H54 (cell line): Measurements from ENCODE around the gene ABCD3.

Experiments used
- DNase-seq: peaks from one replicate; pipeline ENCODE4 v3.0.0; 2011; ENCODE audit warnings: low spot score, mixed read lengths; ENCODE audit not compliant: insufficient read length
- FAIRE-seq: peaks from 3 replicates; lab custom pipeline; 2011; peaks lifted over from hg19 to GRCh38; lab: Jason Lieb, UNC
- POLR2A ChIP-seq: IDR thresholded peaks from 2 replicates; pipeline ENCODE4 v1.6.1; 2011; ENCODE audit warnings: low read depth, mild to moderate bottlenecking, low read length

ABCD3 gene

DNA sequence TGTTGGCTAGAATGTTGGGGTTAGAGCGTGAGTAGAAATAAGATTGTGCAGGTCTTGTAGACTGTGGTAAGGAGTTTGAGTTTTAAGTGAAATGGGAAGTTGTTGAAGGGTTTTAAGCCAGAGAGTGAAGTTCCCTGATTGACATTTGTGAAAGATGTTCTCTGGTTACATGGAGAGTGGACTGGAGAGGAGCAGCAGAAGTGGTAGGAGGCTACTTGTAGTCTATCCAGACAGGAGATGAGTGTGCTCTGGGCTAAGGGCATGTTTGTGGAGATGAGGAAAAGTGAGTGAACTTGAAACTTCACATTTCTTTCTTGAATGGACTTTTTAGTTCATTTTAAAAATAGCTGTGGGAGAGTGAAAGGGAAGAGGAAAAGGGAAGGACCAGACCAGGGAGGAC lies 86.4 kb downstream of the ABCD3 start:
- DNase-seq = no peak
- no peak for TF ChIP-seq POLR2A
- FAIRE-seq = peak; percentile 61

DNA sequence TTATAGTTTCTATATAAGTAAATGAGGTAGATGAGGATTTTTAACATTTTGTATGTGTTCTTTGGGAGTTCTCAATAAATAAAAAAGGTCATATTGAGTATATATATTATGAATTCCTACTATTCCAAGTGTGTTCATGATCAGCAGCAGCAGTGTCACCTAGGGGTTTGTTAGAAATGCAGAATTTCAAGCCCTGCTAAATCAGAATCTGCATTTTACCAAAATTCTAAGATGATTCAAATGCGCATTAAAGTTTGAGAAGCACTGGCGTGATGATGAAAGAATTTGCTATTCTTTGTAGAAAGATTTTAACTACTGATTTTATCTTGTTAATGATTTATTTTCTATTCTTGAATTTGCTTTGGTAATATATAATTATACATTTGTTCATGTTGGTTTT lies 94.6 kb downstream of the ABCD3 start:
- no peak for TF ChIP-seq POLR2A
- FAIRE-seq (no peak), DNase-seq (no peak)

DNA sequence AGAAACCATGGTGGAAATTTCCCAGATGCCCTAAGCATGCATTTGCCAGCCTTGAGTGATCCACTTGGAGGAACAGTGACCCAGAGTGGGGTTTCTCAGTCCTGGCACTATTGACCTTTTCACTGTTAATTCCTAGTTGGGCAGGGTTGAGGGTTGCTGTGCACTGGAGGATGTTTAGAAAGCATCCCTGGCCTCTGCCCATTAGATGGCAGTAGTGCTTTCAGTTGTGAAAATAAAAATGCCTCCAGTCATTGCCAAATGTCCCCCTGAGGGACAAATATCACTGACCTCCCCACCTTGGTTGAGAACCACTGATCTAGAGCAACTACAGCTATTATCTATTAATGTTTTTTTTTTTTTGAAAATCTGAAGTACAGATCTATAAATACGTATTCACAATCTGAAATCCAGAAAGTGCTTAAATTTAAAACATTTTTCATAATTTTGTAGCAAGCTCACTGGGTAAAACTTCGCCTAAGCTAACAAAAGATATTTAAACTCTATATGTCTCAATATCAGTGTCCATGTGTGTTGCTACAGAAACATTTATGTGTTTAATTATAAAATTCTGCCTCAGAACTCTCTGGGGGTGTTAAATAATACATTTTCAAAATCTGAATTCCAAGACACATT lies 96.0 kb downstream of the ABCD3 start:
- TF ChIP-seq POLR2A = no peak

DNA sequence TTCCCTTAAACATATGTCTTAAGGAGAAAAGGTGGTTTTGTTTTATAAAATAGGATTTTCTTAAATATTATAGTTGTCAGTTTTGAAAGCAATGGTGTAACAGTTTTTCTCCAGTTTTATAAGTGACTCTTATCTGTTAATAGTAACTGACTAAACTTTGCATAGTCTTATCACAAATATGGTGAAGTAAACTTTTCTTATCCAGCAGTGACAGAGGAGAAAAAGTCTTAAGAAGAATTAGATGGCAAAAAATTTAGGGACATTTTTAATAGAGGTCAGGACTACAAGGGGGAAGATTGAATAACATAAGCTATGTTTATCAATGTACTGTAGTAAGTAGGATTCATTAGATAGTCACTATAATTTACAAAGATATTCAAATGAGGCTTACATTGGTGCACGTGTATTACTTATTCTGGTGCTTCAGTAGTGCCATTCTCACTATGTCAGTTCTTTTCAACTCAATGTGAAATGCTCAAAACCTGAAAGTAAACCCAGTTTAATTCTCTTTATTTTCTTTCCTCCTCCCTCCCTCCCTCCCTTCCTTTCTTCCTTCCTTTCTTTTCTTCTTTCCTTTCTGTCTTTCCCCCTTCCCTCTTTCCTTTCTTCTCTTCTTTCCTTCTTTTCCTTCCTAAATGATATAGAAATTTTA lies 97.2 kb downstream of the ABCD3 start:
- FAIRE-seq (no peak), DNase-seq (no peak)
- no peak for TF ChIP-seq POLR2A

More for the DNA sequence above, 96.0 kb downstream of the ABCD3 start:
- FAIRE-seq = peak; percentile 96
- DNase-seq = no peak

DNA sequence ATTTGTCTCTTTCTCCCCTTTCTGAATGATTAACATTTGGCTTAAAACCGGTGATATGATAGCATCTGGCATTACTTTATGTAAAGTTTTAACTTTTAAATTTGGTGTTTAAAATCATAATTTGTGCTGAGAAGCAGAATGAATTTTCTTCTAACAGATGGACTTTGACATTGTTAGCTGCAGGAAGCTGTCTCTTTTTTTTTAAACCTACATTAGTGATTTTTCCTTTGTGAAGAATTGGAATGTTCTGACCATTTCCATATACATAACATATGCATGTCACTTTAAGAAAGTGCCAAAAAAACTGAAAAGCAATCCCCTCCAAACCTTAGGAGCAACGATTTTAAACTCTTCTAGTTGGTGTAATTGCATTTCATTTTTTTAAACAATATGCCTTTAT lies 101.2 kb downstream of the ABCD3 start:
- no peak for FAIRE-seq

DNA sequence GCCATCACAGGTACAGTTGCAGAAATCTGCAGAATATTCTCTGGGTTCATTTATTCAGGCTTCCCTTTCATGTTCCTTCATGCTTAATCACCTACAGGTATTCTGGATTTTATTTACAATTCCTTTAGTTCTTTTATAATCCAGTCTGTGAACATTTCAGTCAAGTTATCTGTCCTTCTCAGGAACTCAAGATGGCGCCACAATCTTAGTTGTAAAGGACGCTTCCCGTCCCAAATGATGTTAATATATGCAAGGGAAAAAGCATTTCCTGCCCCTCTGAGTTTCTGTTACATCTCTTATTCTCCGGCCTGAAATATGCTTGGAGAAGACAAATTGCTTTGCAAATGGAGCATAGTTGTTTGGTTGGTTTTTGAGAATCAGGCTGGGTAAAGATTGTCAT lies 104.1 kb downstream of the ABCD3 start:
- DNase-seq (no peak), FAIRE-seq (peak; percentile 79)
- no peak for TF ChIP-seq POLR2A

More for the DNA sequence above, 101.2 kb downstream of the ABCD3 start:
- no peak for TF ChIP-seq POLR2A
- no peak for DNase-seq

DNA sequence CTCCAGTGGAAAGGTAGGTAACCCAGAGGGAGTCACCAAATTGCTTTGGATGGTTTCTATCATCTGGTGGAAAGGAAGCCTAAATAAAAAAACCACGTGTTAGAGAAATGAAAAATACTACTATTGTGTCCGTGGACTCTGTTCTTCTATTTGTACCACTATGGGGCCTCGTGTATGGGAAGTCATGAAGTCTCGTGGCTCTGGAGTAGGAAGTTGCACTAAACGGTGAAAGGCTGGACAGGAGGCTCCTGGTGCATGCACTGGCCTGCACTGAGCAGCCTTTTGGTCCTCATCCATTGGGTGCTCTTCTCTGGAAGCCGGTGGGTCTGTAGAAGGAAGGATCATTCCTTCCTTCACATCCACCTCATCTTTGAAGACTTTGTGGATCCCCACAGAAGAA lies 106.3 kb downstream of the ABCD3 start:
- no peak for TF ChIP-seq POLR2A
- FAIRE-seq = no peak
- no peak for DNase-seq

DNA sequence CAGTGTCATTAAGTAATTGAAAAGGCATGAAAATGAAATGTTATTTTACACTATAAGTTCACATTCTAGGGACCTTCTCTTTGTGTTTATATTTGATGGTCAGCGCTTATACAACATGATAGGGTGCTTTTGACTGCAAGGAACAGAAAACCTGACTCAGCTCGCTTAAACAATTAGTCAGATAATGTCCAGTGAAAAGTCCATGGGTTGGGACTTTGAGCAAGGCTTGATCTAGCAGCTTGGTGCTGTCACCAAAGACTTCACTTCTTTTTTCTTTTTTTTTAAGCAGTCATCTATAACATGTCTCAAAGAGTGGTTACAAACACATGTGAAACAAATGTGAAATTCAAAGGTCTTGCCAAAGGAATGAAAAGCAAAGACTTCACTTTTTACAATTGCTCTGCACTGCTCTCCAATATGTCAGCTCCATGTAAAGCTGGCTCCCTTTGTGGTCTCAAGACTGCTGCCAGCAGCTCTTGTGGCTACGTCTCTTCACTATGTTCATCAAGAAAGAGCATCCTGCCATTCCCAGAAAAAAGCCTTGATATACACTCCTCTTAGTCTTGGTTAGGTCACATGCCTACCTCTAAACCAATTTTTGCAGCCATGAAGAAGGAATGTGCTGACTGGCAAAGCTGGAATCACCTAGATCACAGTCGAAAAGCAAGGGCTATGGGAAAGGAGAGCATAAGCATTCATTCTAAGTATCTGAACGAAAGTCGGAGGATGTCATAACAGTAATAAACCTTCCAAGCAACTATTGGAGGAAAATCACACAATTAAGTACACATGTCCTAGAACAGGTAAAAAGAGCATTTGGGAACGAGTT lies 108.2 kb downstream of the ABCD3 start:
- FAIRE-seq (no peak), DNase-seq (no peak)
- TF ChIP-seq POLR2A = no peak

DNA sequence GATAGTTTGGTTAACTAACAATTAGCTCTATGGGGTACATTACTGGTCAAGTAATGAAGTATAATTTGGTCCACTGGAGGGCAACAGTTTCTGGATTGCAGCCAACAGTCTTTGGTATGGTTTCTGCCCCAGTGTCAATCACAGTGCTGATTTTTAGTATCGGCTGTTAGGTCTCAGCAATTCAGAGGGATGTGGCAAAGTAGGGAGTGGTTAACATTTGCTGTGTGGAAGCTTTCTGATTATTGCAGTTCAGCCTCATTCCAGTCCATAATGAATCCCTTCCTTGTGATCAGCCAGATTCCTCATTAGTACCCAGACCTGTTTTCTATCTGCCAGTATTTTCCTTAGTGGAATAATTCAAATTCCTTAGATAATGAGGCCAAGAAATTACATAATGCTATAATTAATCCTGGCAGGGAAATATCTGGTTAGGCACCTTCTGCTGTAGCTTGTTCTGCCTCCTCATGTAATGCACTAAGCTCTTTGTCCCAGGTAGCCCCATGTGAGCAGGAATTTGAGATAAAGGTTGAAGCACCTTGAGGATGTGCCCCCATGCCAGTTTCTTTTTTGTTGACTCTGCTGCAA lies 109.3 kb downstream of the ABCD3 start:
- no peak for FAIRE-seq
- no peak for TF ChIP-seq POLR2A
- no peak for DNase-seq

DNA sequence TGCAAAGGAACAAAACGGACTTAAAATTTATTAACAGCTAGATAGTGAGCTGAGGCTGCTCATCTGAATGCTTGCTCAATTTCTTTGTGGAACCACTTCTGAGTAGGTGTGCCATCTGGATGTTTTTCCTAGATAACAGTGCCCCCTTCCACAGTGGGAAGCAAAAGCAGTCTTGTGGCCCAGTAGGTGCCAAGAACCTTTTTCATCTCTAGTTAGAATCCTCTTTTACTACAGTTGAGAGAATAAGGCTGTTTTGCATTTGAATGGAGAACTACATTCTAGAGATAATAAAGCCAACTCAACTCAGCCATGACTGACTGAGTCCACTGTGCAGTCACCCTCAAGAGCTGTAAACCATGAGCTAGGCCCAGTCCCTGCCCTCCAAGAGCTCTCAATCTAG lies 110.1 kb downstream of the ABCD3 start:
- no peak for DNase-seq
- no peak for TF ChIP-seq POLR2A

DNA sequence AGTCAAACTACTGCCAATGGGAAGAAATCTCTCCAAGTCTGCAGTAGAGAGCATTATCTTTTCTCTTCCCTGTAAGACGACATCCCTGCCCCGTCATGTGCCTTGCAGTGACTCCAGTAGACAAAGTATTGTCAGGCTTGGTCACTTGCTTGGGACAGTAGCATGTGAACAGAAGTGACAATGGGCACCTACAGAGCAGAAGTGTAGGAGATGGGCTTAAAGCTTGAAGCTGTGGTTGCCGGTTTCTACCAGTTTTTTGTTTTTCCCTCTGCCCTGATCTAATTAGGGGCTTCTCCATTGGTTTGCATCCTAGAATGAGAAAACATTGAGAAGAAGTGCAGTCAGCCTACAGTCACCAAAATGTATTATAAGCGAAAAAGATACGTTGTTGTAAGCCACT lies 110.6 kb downstream of the ABCD3 start:
- TF ChIP-seq POLR2A = no peak
- no peak for DNase-seq
- no peak for FAIRE-seq

More for the DNA sequence above, 110.1 kb downstream of the ABCD3 start:
- no peak for FAIRE-seq

DNA sequence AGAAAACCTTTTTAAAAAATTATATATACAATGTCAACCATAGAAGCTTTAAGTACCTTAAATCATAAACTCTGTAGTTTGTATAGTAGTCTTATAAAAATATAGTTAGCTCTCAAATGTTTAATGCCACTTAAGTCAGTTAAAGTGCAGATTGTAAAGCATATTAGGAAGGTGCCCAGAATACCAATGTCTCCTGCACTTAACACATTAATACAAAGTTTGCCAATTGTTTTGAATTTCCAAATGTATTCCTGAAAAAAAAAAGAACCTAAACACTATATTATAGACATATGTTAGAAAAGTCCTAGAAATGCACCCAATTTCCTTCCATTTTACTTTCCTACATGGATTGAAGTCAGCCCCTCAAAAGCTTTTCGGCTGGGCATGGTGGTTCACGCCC lies 111.2 kb downstream of the ABCD3 start:
- no peak for TF ChIP-seq POLR2A
- no peak for DNase-seq
- no peak for FAIRE-seq

DNA sequence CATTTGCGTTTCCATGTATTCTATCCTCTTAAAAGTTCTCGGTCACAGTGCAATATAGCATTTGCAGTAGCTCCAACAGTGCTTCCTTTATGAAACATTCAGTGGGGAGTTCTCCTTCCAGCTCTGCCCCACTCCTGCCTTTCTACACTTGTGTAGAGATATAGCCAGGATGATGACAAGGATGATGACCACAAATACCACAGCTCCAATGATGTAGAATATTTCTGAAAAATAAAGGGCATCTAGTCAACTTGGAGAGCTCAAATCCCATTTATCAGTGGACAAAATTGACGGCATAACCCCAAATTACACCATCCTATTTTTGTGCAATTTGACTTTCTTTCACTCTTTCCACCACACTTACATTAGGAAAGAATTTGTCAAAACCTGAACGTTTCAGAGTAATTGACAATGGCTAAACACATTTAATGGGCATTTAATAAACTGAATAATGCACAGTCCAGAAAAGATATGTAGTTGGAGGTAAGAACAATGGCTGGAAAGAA lies 112.2 kb downstream of the ABCD3 start:
- no peak for DNase-seq
- no peak for FAIRE-seq

DNA sequence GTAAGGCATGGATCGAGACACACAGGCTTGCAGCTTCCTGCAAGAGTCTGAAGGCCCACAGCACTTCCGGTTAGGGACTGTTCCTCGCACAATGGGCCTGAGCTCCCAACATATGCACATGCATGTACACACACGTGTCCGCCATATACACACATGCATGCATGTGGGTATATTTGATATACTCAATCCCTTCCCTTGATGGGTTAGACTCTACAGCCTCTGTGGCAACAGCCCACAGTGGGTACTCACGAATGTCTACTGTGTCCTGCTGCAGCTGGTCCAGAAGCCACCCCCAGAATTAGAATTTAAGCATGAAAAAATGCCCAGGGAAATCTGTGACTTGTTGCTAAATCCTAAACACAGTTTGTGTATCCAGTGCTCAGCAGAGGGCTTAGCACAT lies 113.5 kb downstream of the ABCD3 start:
- TF ChIP-seq POLR2A = no peak
- FAIRE-seq = no peak
- DNase-seq = no peak

More for the DNA sequence above, 112.2 kb downstream of the ABCD3 start:
- no peak for TF ChIP-seq POLR2A
